A549 (cell line): ENCODE data around the gene CD53. TPM values are rescaled to one million over a fixed set of nuclear protein-coding genes. Genes with fewer than 3 reads are reported as not detected.

Experiments
- ATAC-seq, 2 experiments: fragments of 200-7000 bp in 1 of 2; fragments of >200 bp in 1 of 2; cut with Nextera tagmentation in 1 of 2; cut with Tn5 transposase in 1 of 2; 3 replicates each; pipeline versions ENCODE4 v1.8.0 to v1.9.1; 2018 to 2020; ENCODE audit warnings: mild to moderate bottlenecking in 1 of 2, moderate library complexity in 1 of 2
- CTCF ChIA-PET: fragments of 300-600 bp; sonication (Branson Sonifier 250); formaldehyde crosslinking; extraction: SDS; loops from one replicate; lab custom pipeline; 2021; ENCODE audit warnings: antibody characterized with exemption, inconsistent platforms; lab: Yijun Ruan, JAX
- POLR2A ChIA-PET: fragments of 350-600 bp; formaldehyde crosslinking; extraction: SDS; loops from one replicate; lab custom pipeline; 2021; ENCODE audit warnings: antibody characterized with exemption, inconsistent platforms; lab: Yijun Ruan, JAX
- DNase-seq, 2 experiments: peaks; one replicate each; pipeline versions ENCODE4 v3.0.0 to v3.0.0-alpha.2; 2011 to 2016; ENCODE audit warnings: low read depth in 1 of 2, low spot score in 1 of 2
- FAIRE-seq: peaks from 2 replicates; lab custom pipeline; 2011; peaks lifted over from hg19 to GRCh38; lab: Jason Lieb, UNC
- H3K27ac ChIP-seq, 2 experiments: fragments of >200 bp; sonication (Bioruptor Twin); formaldehyde crosslinking; 3 replicates each; pipeline ENCODE4 v1.5.1; 2016 to 2017
- H3K4me1 ChIP-seq: fragments of >200 bp; sonication (Bioruptor Twin); formaldehyde crosslinking; 3 replicates; pipeline ENCODE4 v1.6.1; 2016
- H3K4me2 ChIP-seq: fragments of >200 bp; sonication (Bioruptor Twin); formaldehyde crosslinking; 3 replicates; pipeline ENCODE4 v1.6.1; 2016
- H3K4me3 ChIP-seq: fragments of >200 bp; sonication (Bioruptor Twin); formaldehyde crosslinking; 3 replicates; pipeline ENCODE4 v1.5.1; 2016
- H3K9me3 ChIP-seq: fragments of >200 bp; sonication (Bioruptor Twin); formaldehyde crosslinking; 3 replicates; pipeline ENCODE4 v1.6.1; 2016
- BCL3 ChIP-seq: fragments of >200 bp; sonication (Bioruptor Twin); formaldehyde crosslinking; IDR thresholded peaks from 3 replicates; pipeline ENCODE4 v1.6.1; 2016
- BHLHE40 ChIP-seq: IDR thresholded peaks from 2 replicates; pipeline ENCODE4 v1.6.1; 2012; ENCODE audit warnings: low read depth, low read length, inconsistent platforms
- CBX2 ChIP-seq: fragments of 200-600 bp; sonication (generic); IDR thresholded peaks from 2 replicates; pipeline ENCODE4 v1.6.1; 2016; ENCODE audit warnings: low read depth, mild to moderate bottlenecking, borderline replicate concordance
- CEBPB ChIP-seq, 2 experiments: fragments of >200 bp in 1 of 2; sonication (Bioruptor Twin) in 1 of 2; formaldehyde crosslinking in 1 of 2; IDR thresholded peaks; 2 replicates each; pipeline ENCODE4 v1.6.1; 2012 to 2016
- CTCF ChIP-seq: fragments of >200 bp; sonication (Bioruptor Twin); formaldehyde crosslinking; IDR thresholded peaks from 3 replicates; pipeline ENCODE4 v1.5.1; 2016
- E2F6 ChIP-seq: IDR thresholded peaks from 2 replicates; pipeline ENCODE4 v1.6.1; 2012; ENCODE audit warnings: low read depth, borderline replicate concordance
- EHF ChIP-seq: fragments of 250-450 bp; sonication (Bioruptor Pico); IDR thresholded peaks from 2 replicates; pipeline ENCODE4 v1.5.0; 2020; ENCODE audit warnings: mild to moderate bottlenecking
- EHMT2 ChIP-seq: fragments of 200-600 bp; sonication (generic); IDR thresholded peaks from 2 replicates; pipeline ENCODE4 v1.6.1; 2016; ENCODE audit warnings: antibody characterized with exemption, low read depth, mild to moderate bottlenecking, moderate library complexity
- ESRRA ChIP-seq: fragments of 150-350 bp; IDR thresholded peaks from 2 replicates; pipeline ENCODE4 v1.6.1; 2014; ENCODE audit warnings: mild to moderate bottlenecking, low read length, borderline replicate concordance
- FOXS1 ChIP-seq: fragments of 250-450 bp; sonication (Bioruptor Pico); IDR thresholded peaks from 2 replicates; pipeline ENCODE4 v1.5.0; 2020; ENCODE audit warnings: mild to moderate bottlenecking, moderate library complexity
- HES2 ChIP-seq: fragments of >200 bp; sonication (Bioruptor Twin); formaldehyde crosslinking; IDR thresholded peaks from 2 replicates; pipeline ENCODE4 v1.6.1; 2016
- HOXA7 ChIP-seq: fragments of 250-450 bp; sonication (Bioruptor Pico); IDR thresholded peaks from 2 replicates; pipeline ENCODE4 v1.5.0; 2020; ENCODE audit warnings: mild to moderate bottlenecking, moderate library complexity
- HOXB13 ChIP-seq: fragments of 250-450 bp; sonication (Bioruptor Pico); IDR thresholded peaks from 2 replicates; pipeline ENCODE4 v1.5.0; 2020; ENCODE audit warnings: low read depth, mild to moderate bottlenecking, moderate library complexity
- KDM1A ChIP-seq: fragments of 200-600 bp; sonication (generic); IDR thresholded peaks from 2 replicates; pipeline ENCODE4 v1.6.1; 2016; ENCODE audit warnings: low read depth, mild to moderate bottlenecking
- KDM5A ChIP-seq: fragments of 200-600 bp; sonication (generic); IDR thresholded peaks from 2 replicates; pipeline ENCODE4 v1.6.1; 2016; ENCODE audit warnings: antibody characterized with exemption, mild to moderate bottlenecking
- NR3C1 ChIP-seq: fragments of >200 bp; sonication (Bioruptor Twin); formaldehyde crosslinking; IDR thresholded peaks from 3 replicates; pipeline ENCODE4 v1.6.1; 2017
- PHF8 ChIP-seq: fragments of 200-600 bp; sonication (generic); IDR thresholded peaks from 2 replicates; pipeline ENCODE4 v1.6.1; 2016; ENCODE audit warnings: low read depth, mild to moderate bottlenecking, antibody characterized with exemption, moderate library complexity, borderline replicate concordance
- RARB ChIP-seq: fragments of 250-450 bp; sonication (Bioruptor Pico); IDR thresholded peaks from 2 replicates; pipeline ENCODE4 v1.8.0; 2021; ENCODE audit warnings: mild to moderate bottlenecking, moderate library complexity
- RCOR1 ChIP-seq: fragments of 150-350 bp; IDR thresholded peaks from 2 replicates; pipeline ENCODE4 v1.6.1; 2014; ENCODE audit warnings: antibody characterized with exemption, low read length, low read depth
- RFX5 ChIP-seq: fragments of 450-650 bp; IDR thresholded peaks from 2 replicates; pipeline ENCODE4 v1.7.1; 2014; ENCODE audit warnings: antibody characterized with exemption, mild to moderate bottlenecking, moderate library complexity
- TFCP2L1 ChIP-seq: fragments of 250-450 bp; sonication (Bioruptor Pico); IDR thresholded peaks from 2 replicates; pipeline ENCODE4 v1.5.0; 2021; ENCODE audit warnings: mild to moderate bottlenecking
- TP53 ChIP-seq: fragments of 250-450 bp; sonication (Bioruptor Pico); IDR thresholded peaks from 2 replicates; pipeline ENCODE4 v1.5.0; 2021; ENCODE audit warnings: mild to moderate bottlenecking, moderate library complexity
- WGBS: methylation state at CpG from one replicate; pipeline ENCODE4 v1.1.6; 2017; ENCODE audit errors: missing lambda C conversion rate; 5-methylcytosine and 5-hydroxymethylcytosine counted together
- polyA plus RNA-seq, 4 experiments: library from polyadenylated mRNA; depleted of rRNA in 3 of 4; stranded (reverse); fragments of >200 nt; fragmentation: RNase III in 1 of 4; extraction: RNeasy Plus Mini Kit Qiagen cat#74134 plus additional on column Dnase treatment in 1 of 4; gene quantifications; 2 replicates in 3 of 4; 3 replicates in 1 of 4; pipeline ENCODE4 v1.2.3, GENCODE V29; 2011 to 2017
- TF ChIP-seq, protein P1 (sequence below): IDR thresholded peaks from 2 replicates; pipeline ENCODE4 v1.6.1; 2012

The CD53 gene
- polyA plus RNA-seq, 2 of the 4 experiments (the other 2 are of a cell fraction) = not detected

DNA sequence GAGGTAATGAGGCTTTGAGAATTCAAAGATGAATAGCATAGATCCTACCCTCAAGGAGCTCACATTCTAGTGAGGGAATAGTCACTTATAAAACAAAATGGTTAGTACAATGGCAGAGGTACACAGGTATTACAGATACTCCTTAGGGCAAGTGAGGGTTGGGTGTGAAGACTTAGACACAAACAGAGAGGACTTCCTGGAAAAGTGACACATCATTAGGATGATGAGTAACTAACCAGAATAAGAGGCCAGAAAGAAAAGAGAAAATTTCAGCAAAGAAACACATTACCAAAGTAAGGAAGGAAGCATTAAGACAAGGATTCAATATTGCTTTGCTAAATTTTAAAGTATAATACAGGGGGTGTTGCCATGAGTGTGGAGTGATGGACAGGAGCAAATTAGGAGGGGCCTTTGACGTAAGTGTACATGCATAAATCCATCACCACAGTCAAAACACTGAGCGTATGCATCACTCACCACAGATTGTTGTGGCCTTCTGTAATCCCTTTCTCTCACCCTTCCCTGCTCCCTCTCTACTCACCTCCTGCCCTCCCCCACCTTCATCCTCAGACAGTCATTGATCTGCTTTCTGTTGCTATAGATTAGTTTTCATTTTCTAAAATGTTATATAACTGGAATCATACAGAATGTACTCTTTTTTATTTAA, 7.9 kb downstream of the CD53 start:
- POLR2A ChIA-PET = no interaction called here
- DNase-seq = no peak
- TF ChIP-seq HOXA7 (CRISPR knock-in tag) (no peak), CEBPB (IDR thresholded peaks at IDR 0.05) (no peak), HOXB13 (CRISPR knock-in tag) (no peak), BHLHE40 (no peak), NR3C1 (no peak), PHF8 (no peak), TP53 (no peak), RFX5 (no peak), EHMT2 (no peak), EHF (CRISPR knock-in tag) (no peak), KDM1A (no peak), E2F6 (no peak), RARB (CRISPR knock-in tag) (no peak), HES2 (no peak), BCL3 (no peak), RCOR1 (no peak)
- TF ChIP-seq, all 56 proteins: peak for 0
- H3K27ac ChIP-seq = no peak overlapping the region
- H3K4me2 ChIP-seq = no peak overlapping the region
- no peak overlapping the region for H3K4me3 ChIP-seq
- FAIRE-seq (no peak), ATAC-seq (no peak)
- WGBS = 61% methylated on average over 2 of the region's 2 CpGs
- H3K9me3 ChIP-seq = no peaks in the 10 kb centered on the region
- CTCF ChIA-PET = no interaction called here
- H3K4me1 ChIP-seq = no peaks in the 10 kb centered on the region

DNA sequence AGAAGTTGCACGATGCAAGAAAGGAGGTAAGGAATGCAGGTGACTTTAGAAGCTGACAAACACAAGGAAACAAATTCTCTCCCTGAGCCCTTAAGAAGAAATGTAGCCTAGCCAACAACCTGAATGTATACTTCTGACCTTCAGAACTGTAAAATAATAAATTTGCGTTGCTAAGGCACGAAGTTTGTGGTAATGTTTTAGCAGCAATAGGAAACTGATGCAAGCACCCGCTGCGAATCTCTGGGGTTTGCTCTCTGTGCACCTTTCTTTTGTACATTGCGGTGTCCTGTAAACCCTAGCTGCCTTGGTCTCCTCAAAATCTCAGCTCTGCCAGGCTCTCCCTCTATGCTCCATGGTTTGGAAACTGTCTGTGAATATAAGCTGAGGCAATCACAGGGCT, 15.1 kb downstream of the CD53 start:
- no peak for FAIRE-seq
- no peak for TF ChIP-seq BCL3
- no peak for TF ChIP-seq RARB (CRISPR knock-in tag)
- no peak for TF ChIP-seq KDM5A
- no peak for TF ChIP-seq TFCP2L1 (CRISPR knock-in tag)
- TF ChIP-seq RCOR1 = no peak
- TF ChIP-seq BHLHE40 = no peak
- TF ChIP-seq FOXS1 (CRISPR knock-in tag) = no peak
- no peak for TF ChIP-seq CBX2
- TF ChIP-seq, protein P1, sequence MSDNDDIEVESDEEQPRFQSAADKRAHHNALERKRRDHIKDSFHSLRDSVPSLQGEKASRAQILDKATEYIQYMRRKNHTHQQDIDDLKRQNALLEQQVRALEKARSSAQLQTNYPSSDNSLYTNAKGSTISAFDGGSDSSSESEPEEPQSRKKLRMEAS = no peak
- CTCF ChIA-PET = no interaction called here

GRCh38 chr1:110888641-110889040, 15.7 kb downstream of the CD53 start:
- H3K9me3 ChIP-seq = no peaks in the 10 kb centered on the region
- no peak overlapping the region for H3K27ac ChIP-seq
- no peaks in the 10 kb centered on the region for H3K4me1 ChIP-seq
- TF ChIP-seq FOXS1 (CRISPR knock-in tag) = no peak
- TF ChIP-seq HOXB13 (CRISPR knock-in tag) = no peak
- no peak for TF ChIP-seq RFX5
- TF ChIP-seq ESRRA = no peak
- TF ChIP-seq CTCF = no peak
- no peak for TF ChIP-seq E2F6
- TF ChIP-seq BHLHE40 = no peak
- no peak for TF ChIP-seq EHMT2
- H3K4me3 ChIP-seq = no peak overlapping the region
- POLR2A ChIA-PET = no interaction called here
- DNase-seq (no peak), ATAC-seq (no peak), FAIRE-seq (no peak)
- CTCF ChIA-PET = no interaction called here
- no peak overlapping the region for H3K4me2 ChIP-seq

More for the DNA sequence above, 15.1 kb downstream of the CD53 start:
- POLR2A ChIA-PET = no interaction called here
- no peak overlapping the region for H3K4me2 ChIP-seq
- no peak overlapping the region for H3K27ac ChIP-seq
- WGBS = 51% methylated on average over 6 of the region's 6 CpGs
- ATAC-seq (no peak), DNase-seq (no peak)
- H3K9me3 ChIP-seq = no peaks in the 10 kb centered on the region
- no peak overlapping the region for H3K4me3 ChIP-seq
- H3K4me1 ChIP-seq = no peaks in the 10 kb centered on the region
